ACHN (cell line): Measurements from ENCODE around the gene EPN2.
"Not testable (repeated sequence)": the region's sequence is repeated elsewhere in the genome, so short reads cannot be mapped to it uniquely, and the experiment has no call there.

Experiments used
- DNase-seq: peaks from one replicate; pipeline ENCODE4 v3.0.0-alpha.2; 2015
- in situ Hi-C: cut with HindIII; loops from 2 replicates; pipeline ENCODE4 v1.10.0; 2017; ENCODE audit warnings: low sequenced_read_pairs, low pct_ligation_motif_present, low pct_unique_long_range_greater_than_20kb

EPN2 gene

GRCh38 chr17:19237139-19237388, at the start of gene EPN2:
EPN2 (plus strand) TSS chr17:19237366; CDS start chr17:19283120, 45,754 bp downstream.
- DNase-seq, result peak; percentile 51
- in situ Hi-C loops, result not testable (repeated sequence)

DNA sequence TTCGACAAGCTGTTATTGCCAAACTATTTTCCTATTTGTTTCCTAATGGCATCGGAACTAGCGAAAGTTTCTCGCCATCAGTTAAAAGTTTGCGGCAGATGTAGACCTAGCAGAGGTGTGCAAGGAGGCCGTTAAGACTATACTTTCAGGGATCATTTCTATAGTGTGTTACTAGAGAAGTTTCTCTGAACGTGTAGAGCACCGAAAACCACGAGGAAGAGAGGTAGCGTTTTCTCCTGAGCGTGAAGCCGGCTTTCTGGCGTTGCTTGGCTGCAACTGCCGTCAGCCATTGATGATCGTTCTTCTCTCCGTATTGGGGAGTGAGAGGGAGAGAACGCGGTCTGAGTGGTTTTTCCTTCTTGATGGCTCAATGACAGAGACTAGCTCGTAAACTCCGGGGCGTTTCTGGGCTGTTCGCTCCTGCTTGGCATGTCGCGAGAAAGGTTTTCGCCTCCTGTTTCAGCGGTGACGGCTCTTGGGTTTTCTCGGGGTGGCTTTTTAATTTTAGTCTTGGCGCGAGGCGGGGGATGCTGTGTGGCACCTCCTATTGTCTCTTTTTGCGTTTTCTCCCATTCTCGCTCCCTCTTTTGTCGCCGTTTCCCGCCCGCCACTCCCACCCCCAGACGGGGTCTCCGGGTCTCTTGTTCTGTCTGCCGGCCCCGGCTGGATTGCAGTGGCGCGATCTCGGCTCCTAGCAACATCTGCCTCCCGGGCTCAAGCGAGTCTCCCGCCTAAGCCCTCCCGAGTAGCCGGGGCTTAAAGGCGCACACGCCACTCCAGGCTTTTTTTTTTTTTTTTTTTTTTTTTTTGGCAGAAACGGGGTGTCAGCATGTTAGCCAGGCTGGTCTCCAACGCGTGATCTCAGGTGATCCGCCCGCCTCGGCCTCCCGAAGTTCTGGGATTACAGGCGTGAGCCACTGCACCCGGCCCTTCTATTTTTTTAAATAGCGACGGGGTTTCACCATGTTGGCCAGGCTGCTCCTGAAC, 49.0 kb upstream of the EPN2 start:
- in situ Hi-C loops, DNase-seq: not testable (repeated sequence)

- in situ Hi-C loops, DNase-seq: not testable (repeated sequence)
Measured at GRCh38 chr17:19188870-19189708, 48.1 kb upstream of the EPN2 start.

DNA sequence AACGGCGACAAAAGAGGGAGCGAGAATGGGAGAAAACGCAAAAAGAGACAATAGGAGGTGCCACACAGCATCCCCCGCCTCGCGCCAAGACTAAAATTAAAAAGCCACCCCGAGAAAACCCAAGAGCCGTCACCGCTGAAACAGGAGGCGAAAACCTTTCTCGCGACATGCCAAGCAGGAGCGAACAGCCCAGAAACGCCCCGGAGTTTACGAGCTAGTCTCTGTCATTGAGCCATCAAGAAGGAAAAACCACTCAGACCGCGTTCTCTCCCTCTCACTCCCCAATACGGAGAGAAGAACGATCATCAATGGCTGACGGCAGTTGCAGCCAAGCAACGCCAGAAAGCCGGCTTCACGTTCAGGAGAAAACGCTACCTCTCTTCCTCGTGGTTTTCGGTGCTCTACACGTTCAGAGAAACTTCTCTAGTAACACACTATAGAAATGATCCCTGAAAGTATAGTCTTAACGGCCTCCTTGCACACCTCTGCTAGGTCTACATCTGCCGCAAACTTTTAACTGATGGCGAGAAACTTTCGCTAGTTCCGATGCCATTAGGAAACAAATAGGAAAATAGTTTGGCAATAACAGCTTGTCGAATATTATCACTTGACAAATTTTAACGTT, 47.3 kb upstream of the EPN2 start:
- DNase-seq, in situ Hi-C loops: not testable (repeated sequence)

DNA sequence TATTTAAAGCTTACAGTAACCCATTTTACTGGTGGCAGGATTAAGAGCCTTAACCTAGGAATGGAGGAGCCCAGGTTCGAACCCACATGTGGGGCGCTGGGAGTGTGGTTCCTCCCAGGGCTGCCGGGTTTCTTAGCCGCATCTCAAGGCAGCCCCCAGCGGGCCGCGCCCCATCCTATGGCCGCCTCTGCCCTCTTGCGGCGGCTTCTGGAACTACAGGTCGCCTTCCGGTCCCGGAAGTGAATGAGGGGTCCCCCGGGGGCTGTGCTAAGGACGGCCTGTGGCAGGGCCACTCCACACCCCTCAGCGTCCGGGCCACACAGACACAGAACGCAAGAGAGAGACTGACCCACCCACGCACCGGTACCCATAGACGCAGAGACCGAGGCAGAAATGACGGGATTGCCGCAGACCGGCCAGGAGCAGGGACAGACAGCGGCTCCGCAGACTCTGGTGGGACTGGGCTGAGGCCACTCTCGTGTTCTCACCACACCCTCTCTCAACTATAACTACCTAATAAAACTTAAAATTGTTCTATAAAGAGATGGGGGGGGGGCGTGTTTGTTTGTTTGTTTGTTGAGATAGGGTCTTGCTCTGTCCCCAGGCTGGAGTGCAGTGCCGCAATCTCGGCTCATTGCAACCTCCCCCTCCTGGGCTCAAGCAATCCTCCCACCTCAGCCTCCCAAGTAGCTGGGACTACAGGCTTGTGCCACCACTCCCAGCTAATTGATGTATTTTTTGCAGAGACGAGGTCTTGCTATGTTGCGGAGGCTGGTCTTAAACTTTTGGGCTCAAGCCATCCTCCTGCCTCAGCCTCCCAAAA, 40.6 kb upstream of the EPN2 start:
- in situ Hi-C loops, DNase-seq: not testable (repeated sequence)

- in situ Hi-C loops, DNase-seq: not testable (repeated sequence)
Measured at GRCh38 chr17:19202448-19202847, 34.7 kb upstream of the EPN2 start.

- in situ Hi-C loops, result not testable (repeated sequence)
Measured at GRCh38 chr17:19203429-19203828, 33.7 kb upstream of the EPN2 start.

DNA sequence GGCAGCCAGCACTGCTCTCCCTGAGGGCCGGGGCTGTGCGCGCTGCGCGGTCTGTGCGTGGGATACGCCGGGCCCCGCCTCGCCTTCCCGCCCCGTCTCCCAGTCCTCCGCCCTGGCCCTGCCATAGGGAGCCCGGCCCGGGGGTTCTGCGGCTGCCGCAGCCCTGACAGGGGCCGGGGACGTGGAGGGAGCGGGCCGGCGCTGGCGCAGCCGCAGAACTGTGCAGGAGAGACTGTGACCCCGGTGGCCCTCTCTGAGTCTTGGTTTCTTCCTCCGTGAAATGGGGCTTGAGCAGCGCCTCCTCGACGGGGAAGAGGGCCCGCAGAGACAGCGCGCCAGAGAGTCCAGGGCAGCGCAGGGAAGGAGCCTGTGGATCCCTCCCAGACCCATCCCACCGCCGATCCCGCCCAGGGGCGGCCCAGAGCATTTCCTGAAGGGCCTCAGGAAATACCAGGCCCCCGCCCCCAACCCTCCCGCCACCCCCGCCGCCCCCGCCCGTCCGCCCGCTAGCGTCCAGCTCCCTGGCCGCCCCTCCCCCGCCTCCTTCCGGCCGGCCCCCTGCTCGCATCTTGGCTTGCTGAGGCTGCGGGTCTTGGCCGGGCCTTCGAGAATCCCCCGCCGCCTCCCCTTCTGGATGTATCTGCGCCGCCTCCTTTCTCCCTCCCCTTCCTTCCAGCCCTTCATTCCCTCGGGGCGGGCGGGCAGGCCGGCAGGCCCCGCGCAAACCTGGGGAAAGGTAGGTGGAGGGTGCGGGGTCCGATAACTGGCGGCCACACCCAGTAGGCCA, 21.9 kb upstream of the EPN2 start:
- DNase-seq, in situ Hi-C loops: not testable (repeated sequence)

More at GRCh38 chr17:19203429-19203828, 33.7 kb upstream of the EPN2 start:
- not testable (repeated sequence) for DNase-seq

- in situ Hi-C loops, result not testable (repeated sequence)
Measured at GRCh38 chr17:19216148-19216926, 20.8 kb upstream of the EPN2 start.

DNA sequence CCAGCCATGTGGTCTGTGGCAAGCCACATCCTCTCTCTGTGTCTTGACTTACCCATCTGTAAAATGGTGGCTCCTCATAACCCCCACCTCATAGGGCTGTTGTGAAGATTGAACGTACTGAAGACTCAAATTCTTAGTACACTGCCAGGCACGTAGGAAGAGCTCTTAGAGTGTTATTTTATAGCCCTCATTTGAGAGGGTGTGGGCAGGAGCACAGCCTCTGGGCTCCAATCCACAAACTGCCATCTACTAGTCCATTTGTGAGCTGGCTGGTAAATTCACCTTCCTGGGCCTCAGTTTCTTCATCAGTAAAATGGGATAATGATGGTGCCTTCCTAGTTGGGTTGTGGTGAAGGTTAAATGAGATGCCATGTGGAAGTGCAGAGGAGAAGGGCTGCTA, 18.3 kb upstream of the EPN2 start:
- DNase-seq, in situ Hi-C loops: not testable (repeated sequence)

More at GRCh38 chr17:19216148-19216926, 20.8 kb upstream of the EPN2 start:
- not testable (repeated sequence) for DNase-seq

DNA sequence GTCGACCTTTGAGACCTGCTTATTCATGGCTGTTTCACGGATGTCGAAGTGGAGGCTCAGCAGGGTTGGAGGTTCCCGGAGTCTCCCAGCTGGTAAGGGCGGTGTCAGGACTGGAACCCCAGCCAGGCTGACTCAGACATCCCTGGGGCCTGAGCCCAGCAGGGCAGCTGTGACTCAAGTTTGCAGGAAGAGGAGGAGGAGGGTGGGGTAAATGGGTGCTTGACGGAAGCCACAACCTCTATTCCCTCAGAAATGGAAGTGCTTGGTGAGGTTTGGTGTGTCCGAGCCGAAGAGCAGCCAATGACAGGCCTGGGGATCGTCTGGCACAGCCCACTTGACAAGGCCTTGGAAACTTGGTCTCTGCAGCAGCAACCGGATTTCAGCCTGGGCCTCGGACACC, 17.8 kb upstream of the EPN2 start:
- in situ Hi-C loops, DNase-seq: not testable (repeated sequence)

GRCh38 chr17:19220195-19220594, 17.0 kb upstream of the EPN2 start:
- DNase-seq, in situ Hi-C loops: not testable (repeated sequence)

DNA sequence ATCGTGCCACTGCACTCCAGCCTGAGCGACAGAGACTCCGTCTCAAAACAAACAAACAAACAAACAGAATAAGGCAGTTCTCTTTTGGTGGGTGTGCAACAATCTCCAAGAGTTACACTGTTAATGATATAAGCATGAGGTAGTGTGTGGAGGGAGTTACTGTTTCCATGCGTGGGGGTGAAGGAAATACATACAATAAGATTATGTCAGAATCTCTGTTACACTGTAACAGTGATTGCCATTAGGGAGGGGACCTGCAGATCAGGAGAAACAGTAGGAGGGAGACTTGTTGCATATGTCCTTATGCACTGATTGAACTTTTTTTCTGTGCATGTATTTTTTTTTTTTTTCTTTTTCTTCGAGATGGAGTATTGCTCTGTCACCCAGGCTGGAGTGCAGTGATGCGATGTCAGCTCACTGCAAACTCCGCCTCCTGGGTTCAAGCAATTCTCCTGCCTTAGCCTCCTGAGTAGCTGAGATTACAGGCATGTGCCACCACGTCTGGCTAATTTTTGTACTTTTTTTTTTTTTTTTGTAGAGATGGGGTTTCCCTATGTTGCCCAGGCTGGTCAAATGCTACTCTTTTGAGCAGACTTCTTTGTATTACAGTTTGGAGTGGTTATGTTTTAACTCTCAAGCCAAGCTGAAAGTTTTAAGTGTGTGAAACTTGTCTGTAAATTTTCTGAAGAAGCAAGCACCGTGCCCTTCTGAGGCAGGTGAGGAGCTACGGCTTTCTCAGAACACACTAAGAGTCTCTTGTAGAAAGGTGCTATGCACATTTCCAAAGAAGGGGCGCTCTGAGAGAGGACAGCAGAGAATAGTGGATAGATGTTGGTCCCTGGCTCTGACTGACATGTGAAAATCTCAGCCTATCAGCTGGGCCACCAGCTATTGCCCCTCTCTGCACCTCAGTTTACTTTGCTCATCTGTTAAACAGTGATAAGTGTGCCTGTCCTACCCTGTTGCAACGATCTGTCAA, 10.3 kb upstream of the EPN2 start:
- in situ Hi-C loops, DNase-seq: not testable (repeated sequence)

- DNase-seq, in situ Hi-C loops: not testable (repeated sequence)
Measured at GRCh38 chr17:19234676-19235075, 2.5 kb upstream of the EPN2 start.

- in situ Hi-C loops, DNase-seq: not testable (repeated sequence)
Measured at GRCh38 chr17:19236351-19237138, 621 bp upstream of the EPN2 start.
